Measurements from ENCODE around the gene CFLAR. TPM values are rescaled to one million over a fixed set of nuclear protein-coding genes. Genes with fewer than 3 reads are reported as not detected.

CFLAR gene
- total RNA-seq, 1 experiment from 2014 or later: 21.5 TPM

DNA sequence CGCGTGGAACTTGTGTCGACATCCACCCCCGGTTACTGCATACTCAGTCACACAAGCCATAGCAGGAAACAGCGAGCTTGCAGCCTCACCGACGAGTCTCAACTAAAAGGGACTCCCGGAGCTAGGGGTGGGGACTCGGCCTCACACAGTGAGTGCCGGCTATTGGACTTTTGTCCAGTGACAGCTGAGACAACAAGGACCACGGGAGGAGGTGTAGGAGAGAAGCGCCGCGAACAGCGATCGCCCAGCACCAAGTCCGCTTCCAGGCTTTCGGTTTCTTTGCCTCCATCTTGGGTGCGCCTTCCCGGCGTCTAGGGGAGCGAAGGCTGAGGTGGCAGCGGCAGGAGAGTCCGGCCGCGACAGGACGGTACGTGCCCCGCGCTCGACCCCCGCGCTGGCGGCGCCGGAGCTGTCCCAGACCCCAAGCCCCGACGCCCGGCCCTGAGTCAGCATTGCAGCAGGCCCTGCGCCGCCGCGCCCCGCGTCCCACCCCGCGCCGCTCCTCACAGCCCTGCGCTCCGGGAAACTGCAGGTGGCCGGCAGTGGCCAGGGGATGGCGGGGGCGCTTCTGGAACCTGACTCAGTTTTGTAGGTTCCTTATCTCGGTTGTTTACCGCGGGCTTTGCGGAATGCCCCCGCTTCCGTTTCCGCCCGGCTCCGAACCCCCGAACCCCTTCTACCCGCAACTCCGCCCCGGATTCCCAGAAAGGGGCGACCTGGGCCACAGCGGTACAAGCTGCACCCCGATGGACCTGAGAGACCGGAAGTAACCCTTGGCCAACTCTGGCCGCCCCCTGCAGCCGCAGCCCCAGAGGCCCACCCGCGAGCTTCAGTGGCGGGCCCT lies at the start of gene CFLAR (continued):
- TF ChIP-seq NFE2L1 (CRISPR knock-in tag; IDR thresholded peaks at IDR 0.05) (peak; percentile 75; the same call in 1 of the 2 replicates), SMAD3 (CRISPR knock-in tag; IDR thresholded peaks at IDR 0.05; ENCODE audit: borderline replicate concordance) (no peak), SOX15 (CRISPR knock-in tag; IDR thresholded peaks at IDR 0.05) (no peak), NR3C1 (CRISPR knock-in tag; conservative IDR thresholded peaks at IDR 0.05; ENCODE audit: low read depth) (no peak), ATF1 (CRISPR knock-in tag; IDR thresholded peaks at IDR 0.05) (no peak), ESRRA (CRISPR knock-in tag; IDR thresholded peaks at IDR 0.05; ENCODE audit: borderline replicate concordance) (no peak), STAT6 (CRISPR knock-in tag; conservative IDR thresholded peaks at IDR 0.05; ENCODE audit: low read depth) (no peak), CREM (CRISPR knock-in tag; IDR thresholded peaks at IDR 0.05) (no peak), FOXP4 (CRISPR knock-in tag; IDR thresholded peaks at IDR 0.05) (peak; percentile 83), NFATC4 (CRISPR knock-in tag; IDR thresholded peaks at IDR 0.05) (no peak), ZNF416 (CRISPR knock-in tag; IDR thresholded peaks at IDR 0.05) (no peak), ZNF317 (CRISPR knock-in tag; IDR thresholded peaks at IDR 0.05; ENCODE audit: borderline replicate concordance, low read depth) (no peak), GRHL2 (CRISPR knock-in tag; IDR thresholded peaks at IDR 0.05; ENCODE audit: insufficient replicate concordance, severe bottlenecking) (no peak), MAX (CRISPR knock-in tag; IDR thresholded peaks at IDR 0.05) (no peak; the same call in 1 of the 2 replicates), E2F1 (CRISPR knock-in tag; IDR thresholded peaks at IDR 0.05) (no peak), FOXK1 (CRISPR knock-in tag; IDR thresholded peaks at IDR 0.05) (peak; percentile 51), FOXJ3 (CRISPR knock-in tag; IDR thresholded peaks at IDR 0.05; ENCODE audit: borderline replicate concordance) (no peak), ZNF138 (CRISPR knock-in tag; conservative IDR thresholded peaks at IDR 0.05) (no peak), MYBL2 (CRISPR knock-in tag; IDR thresholded peaks at IDR 0.05) (peak; percentile 65; the same call in 1 of the 2 replicates), MLX (CRISPR knock-in tag; IDR thresholded peaks at IDR 0.05) (no peak)
- TF ChIP-seq, protein P1, sequence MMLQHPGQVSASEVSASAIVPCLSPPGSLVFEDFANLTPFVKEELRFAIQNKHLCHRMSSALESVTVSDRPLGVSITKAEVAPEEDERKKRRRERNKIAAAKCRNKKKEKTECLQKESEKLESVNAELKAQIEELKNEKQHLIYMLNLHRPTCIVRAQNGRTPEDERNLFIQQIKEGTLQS (CRISPR knock-in tag; conservative IDR thresholded peaks at IDR 0.05): no peak
- TF ChIP-seq, protein P2, sequence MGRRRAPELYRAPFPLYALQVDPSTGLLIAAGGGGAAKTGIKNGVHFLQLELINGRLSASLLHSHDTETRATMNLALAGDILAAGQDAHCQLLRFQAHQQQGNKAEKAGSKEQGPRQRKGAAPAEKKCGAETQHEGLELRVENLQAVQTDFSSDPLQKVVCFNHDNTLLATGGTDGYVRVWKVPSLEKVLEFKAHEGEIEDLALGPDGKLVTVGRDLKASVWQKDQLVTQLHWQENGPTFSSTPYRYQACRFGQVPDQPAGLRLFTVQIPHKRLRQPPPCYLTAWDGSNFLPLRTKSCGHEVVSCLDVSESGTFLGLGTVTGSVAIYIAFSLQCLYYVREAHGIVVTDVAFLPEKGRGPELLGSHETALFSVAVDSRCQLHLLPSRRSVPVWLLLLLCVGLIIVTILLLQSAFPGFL (CRISPR knock-in tag; IDR thresholded peaks at IDR 0.05; ENCODE audit: borderline replicate concordance): 0 out of 2 replicates have a peak, but pooled peaks have one; percentile 5
- TF ChIP-seq, protein P3, sequence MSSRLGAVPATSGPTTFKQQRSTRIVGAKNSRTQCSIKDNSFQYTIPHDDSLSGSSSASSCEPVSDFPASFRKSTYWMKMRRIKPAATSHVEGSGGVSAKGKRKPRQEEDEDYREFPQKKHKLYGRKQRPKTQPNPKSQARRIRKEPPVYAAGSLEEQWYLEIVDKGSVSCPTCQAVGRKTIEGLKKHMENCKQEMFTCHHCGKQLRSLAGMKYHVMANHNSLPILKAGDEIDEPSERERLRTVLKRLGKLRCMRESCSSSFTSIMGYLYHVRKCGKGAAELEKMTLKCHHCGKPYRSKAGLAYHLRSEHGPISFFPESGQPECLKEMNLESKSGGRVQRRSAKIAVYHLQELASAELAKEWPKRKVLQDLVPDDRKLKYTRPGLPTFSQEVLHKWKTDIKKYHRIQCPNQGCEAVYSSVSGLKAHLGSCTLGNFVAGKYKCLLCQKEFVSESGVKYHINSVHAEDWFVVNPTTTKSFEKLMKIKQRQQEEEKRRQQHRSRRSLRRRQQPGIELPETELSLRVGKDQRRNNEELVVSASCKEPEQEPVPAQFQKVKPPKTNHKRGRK (CRISPR knock-in tag; IDR thresholded peaks at IDR 0.05; ENCODE audit: borderline replicate concordance): no peak
- TF ChIP-seq, protein P4, sequence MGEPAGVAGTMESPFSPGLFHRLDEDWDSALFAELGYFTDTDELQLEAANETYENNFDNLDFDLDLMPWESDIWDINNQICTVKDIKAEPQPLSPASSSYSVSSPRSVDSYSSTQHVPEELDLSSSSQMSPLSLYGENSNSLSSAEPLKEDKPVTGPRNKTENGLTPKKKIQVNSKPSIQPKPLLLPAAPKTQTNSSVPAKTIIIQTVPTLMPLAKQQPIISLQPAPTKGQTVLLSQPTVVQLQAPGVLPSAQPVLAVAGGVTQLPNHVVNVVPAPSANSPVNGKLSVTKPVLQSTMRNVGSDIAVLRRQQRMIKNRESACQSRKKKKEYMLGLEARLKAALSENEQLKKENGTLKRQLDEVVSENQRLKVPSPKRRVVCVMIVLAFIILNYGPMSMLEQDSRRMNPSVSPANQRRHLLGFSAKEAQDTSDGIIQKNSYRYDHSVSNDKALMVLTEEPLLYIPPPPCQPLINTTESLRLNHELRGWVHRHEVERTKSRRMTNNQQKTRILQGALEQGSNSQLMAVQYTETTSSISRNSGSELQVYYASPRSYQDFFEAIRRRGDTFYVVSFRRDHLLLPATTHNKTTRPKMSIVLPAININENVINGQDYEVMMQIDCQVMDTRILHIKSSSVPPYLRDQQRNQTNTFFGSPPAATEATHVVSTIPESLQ (CRISPR knock-in tag; IDR thresholded peaks at IDR 0.05): no peak

Measured in WTC11 (cell line).